NCI-H146 (cell line): ENCODE results near the gene NOL4L.
"Not testable (repeated sequence)": the region's sequence is repeated elsewhere in the genome, so short reads cannot be mapped to it uniquely, and the experiment has no call there.

Experiments used
- DNase-seq: peaks from one replicate; lab custom pipeline; 2025; lab: John Stamatoyannopoulos, UW

Gene NOL4L

DNA sequence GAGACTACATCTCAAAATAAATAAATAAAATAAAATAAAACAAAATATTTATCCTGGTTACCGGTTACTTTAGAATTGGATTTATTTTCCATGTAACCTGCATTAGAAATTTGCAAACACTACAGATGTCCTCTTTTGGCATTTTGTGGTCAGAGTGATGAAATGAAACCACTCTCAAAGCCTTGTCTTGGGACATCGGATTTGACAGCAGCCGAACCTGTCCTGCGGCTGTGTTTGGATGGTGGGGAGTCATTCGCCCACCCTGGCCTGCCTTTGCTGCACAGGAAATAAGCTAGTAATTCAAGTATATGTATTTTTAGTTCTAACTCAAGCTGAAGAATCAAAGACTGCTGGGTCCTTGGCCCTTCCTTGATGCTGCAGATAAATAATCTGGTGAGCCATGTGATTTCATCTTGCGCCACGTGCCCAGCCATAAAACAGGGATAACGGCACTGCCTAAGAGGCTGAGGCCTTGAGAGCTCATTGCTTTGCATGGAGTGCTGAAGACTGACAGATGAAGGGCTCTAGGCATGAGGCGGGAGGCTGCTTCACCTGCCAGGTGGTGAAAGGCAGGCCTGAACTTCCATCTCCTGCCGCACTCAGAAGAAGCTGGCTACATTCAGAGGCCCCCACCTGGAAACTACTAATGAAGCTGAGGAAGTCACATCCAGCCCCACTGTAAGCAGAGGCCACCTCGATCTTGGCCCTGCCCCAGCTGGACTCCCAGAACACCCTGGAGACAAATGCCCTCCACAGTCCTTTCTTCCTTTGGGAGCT, 76.9 kb downstream of the NOL4L start:
- DNase-seq, result no peak

DNA sequence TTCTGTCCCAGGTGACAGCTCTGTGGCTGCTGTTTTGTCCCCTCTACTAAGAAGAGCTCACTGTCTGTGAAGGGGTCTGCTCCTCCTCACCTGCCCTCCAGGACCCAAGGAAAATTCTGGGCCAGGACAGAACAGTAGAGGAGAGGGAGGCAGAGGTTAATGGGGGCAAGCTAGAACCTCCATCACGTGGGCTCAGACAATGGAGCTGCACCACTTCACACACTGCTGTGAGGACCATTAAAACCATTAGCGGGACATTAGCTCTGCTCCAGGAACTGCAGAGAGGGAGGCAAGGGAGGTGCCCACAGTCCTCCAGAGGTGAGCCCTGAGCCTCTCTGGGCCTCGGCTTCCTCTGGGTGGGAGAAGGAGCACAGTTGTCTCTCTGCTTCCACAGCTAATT, 78.4 kb downstream of the NOL4L start:
- no peak for DNase-seq

DNA sequence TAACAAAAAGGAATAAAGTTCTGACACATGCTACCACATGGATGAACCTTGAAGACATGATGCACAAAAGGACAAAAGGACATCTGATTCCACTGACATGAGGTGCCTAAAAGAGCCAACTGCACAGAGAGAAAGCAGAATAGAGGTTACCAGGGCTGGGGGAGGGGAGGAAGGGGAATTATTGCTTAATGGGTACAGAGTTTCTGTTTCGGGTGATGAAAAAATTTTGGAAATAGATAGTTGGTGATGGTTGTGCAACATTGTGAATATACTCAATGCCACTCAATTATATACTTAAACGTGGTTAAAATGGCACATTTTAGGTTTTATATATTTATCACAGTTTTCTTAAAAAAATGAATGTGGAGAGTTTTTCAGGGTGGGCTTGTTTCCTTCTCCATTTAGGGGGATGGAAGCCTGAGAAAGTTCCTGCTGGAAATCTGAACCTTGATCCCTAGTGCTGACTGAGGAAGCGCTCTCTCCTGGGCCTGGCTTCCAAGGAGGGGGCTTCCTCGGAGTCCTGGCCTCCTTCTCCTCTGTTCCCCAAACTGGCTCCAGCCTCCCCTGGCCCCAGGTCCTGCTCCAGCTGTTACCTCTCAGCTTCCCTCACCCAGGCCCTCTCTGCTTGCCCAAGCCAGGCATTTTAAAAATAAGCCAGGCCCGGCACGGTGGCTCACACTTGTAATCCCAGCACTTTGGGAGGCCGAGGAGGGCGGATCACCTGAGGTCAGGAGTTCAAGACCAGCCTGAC, 79.2 kb downstream of the NOL4L start:
- no peak for DNase-seq

DNA sequence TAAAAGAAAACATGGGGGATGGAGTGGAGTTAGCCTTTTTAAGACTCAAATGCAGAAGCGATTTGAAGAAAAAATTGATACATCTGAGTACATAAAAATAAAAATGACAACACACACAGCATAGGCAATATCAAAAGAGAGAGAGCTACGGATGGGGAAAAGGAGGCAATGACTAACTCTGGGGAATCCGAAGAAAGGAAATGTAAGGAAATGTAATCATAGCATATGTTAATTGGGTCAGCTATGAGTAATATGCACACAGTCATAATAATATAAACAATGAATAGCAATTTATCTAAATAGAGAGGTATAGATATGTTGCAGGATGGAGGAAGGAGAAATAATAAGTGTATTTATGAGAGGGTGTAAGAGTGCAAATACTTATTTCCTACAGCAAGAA, 83.4 kb downstream of the NOL4L start:
- DNase-seq, result no peak

DNA sequence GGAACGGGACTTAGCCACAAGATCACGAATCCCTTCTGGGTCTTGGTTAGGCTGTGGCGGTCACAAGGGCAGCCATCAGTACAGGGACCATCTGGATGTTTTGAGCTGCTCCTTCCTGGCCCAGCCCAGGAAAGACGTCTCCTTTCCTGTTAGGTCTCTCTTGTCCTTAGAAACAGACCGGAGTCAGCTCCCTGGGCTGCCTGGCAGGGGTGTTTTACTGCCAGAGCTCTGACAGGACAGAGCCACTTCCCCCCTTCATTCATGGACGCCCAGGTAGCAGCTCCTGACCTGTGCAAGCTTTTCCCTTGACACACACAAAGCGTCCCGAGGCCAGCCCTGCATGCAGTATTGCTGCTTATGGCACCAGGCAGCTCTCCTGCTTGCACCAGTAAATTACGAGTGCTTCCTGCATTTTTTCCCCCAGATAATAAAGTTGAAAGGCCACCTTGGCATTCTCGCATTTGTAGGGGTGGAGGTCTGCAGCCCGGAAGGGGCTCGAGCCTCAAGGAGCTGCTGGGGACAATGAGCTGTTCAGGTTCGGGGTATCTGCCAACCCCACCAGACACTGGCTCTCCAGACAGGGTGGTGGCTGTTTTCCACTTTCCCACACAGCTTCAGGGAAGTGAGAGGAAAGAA, 87.4 kb downstream of the NOL4L start:
- DNase-seq, result no peak

DNA sequence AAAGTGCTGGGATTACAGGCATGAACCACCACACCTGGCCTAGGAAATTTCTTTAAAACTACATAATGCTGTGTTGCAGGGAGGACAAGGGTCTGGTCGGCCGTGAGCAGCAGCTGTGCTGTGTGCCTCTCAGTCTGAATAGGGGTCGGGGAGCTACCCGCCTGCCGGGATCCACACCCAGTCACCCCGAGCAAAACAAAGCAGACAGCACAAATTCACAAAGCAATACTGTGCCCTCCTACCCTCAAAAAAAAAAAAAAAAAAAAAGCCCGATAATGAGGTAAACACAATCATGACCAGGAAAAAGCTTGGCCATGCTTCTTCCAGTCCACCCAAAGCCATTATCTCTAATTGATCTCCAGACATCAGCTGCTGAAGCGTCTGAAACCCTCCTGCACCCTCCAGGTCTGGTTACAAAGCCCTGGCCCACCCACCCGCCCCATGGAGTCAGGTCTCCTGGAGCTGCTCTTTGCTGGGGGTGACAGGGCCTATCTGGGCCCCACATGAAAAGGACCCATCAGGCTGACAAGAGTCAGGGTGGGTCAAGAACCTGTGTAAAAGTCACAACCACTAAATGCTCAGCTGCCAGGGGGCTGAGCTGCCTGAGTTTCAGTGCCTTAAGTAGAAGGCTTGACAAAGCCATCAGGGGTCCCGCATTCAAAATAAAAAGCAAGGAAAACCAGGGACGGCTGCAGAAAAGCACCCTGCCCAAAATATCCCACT, 88.2 kb downstream of the NOL4L start:
- peak; percentile 80 for DNase-seq

DNA sequence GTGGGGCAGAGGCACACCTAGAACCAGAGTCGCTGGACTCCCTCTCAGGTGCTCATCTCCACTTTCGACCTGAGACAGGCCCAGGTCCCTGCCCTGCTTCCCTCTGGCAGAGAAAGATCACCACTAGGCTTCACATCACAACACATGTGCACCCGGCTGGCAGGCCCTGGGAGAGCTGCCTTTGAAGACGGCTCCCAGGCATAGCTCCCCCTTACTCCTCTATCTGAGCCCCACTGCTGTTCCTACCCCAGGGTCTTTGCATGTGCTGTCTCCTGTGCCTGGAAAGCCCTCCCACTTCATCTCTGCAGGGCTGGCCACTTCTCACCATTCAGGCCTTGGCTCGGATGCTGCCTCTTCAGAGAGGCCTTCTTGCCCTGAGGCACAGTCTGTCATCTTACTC, 89.2 kb downstream of the NOL4L start:
- no peak for DNase-seq

DNA sequence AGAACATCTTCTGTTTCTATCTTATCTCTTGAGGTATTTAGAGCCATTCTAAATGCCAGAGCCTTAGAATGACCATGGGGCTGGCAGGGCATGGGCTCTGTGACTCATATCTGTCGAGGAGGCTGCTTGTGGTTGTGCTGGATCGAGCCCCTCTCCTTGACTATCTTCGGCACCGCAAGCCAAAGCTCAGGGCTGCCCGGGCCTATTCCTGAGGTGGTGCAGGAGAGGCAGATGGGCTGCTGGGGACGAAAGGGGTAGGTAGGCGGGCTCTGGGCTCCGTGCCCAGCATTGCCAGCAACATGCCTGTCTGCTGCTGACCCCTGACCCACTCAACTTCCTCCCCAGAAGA, 89.9 kb downstream of the NOL4L start:
- DNase-seq, result no peak

DNA sequence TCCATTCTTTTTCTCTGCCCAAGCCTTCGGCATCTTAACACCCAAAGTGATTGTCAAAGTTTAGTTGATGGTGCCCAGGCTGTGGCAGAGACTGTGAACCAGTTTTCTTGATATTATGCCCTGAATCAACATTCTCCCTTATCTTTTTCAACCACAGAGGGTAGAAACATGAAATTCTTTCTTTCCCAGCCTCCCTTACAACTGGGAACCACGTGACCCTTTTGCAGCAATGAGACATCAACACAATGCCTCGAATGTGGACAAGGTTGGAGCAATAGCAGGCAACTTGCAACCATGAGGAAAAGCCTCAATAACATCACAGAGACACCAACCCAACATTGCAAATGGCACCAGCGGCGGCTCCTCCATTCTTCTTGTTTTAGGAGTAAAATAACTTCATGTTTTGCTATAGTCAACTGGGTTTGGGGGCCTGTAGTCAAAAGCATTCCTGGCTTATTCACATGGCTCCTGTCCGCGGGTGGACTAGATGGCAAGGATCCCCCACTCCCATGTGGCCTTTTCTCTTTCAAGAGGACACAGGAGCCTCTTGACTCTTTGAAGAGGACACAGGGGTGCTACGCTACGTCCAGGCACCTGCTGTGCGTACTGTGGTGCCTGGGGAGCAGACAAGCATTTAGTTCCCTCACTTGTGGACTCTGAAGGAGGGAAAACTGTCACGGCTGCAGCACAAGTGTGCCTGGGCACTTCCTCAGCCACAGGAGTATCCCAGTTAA, 90.5 kb downstream of the NOL4L start:
- DNase-seq, result no peak

DNA sequence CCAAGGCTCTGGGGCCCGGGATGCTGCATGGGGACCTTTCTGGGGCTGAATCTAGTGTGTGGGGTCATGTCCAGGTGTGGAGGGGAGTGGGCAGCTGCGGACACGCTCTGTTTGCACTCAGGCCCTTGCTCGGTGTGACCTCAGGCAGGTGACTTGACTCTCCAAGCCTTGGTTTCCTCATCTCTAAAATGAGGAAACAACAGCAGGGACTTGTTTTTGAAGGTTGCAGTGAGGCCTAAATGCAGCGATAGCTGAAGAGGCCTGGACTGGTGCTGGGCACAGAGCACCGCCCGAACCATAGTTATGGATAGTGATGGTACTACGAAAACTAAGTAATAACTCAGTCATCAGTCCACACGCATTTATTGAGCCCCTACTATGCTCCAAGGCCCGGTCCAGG, 91.8 kb downstream of the NOL4L start:
- no peak for DNase-seq

DNA sequence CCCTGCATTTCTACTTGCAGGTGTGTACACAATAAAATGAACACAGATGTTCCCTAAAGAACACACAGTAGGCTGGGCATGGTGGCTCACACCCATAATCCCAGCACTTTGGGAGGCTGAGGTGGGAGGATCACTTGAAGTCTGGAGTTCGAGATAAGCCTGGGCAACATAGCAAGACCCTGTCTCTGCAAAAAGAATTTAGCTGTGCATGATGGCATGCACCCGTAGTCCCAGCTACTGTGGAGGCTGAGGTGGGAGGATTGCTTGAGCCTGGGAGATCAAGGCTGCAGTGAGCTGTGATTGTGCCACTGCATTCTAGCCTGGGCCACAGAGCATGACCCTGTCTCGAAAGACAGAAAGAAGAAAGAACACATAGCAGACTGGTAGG, 93.4 kb downstream of the NOL4L start:
- not testable (repeated sequence) for DNase-seq

DNA sequence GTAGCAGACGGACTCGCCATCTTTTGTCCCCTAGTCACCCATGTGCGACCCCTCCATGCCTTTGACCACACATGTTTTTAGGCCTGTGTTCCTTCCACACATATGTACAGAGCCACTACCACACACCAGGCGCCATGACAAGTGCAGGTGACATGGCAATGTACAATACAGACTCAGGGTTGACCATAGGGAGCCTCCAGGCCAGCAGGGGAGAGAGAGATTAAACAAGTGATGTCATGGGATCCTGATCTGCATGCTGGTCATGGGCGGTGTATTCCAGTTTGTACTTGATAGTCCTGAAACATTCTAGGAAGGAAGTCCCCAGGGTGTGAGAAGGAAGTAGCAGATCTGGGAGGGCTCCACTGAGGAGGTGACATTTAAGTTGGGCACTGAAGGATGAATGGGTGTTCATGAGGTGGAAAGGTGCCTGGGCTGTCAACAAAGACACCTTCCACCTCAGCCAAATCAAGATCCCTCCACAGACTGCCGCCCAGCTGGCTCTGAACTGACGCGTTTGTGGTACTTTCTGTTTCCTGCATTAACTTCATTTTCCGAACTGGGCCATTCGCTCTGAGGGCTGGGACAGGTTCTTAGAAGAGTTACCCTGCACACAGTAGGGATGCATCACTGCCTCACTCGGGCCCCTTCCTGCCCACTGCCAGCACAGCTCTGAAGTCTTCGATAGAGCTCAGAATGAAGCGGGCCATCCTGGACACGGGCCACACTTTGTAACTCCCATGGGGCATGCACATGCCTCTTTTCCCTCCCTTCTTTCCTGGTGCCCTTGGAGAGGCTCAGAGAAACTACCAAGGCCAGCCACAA, 94.0 kb downstream of the NOL4L start:
- DNase-seq, result peak; percentile 28

DNA sequence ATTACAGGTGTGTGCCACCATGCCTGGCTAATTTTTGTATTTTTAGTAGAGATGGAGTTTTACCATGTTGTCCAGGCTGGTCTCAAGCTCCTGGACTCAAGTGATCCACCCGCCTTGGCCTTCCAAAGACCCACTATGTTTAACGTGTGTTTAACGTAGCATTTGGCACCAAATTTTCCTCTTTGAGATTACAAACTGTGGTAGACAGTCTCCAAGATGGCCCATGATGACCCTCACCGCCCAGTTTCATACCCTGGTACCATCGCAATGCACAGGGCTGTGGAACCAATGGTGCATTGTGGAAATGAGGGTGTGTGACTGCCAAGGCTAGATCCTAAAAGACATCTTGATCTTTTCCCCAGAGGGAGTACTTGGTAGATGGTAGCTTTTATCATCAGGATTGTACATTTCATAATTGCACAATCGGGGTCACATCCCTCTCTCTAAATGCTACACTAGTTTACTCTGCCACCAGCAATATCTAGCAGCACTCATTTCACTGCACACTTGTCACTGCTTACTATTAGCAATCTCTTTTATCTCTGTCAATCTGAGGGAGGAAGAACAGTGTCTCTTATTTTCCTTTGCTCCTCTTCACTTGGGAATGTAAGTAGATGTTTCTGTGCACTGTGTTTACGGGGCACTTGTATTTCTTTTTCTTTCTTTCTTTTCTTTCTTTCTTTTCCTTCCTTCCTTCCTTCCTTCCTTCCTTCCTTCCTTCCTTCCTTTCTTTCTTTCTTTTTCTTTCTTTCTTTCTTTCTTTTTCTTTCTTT, 96.9 kb downstream of the NOL4L start:
- DNase-seq, result no peak

DNA sequence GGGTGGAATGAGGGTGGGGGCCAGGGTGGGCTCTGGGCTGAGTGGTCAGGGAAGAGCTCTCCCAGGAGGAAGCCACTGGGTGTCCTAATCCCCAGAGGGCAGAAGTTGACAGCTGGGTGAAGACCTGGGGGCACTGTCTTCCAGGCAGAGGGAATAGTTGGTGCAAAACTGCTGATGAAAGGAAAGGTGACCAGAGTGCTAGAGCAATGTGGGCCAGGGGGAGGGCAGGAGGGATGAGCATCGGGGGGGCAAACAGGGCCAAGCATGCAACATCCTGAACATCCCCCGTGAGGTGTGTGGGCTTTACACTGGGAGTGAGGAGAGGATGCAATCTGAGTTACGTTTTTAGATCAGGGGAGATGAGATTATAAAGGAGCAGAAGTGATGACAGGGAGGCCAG, 97.8 kb downstream of the NOL4L start:
- DNase-seq, result no peak

DNA sequence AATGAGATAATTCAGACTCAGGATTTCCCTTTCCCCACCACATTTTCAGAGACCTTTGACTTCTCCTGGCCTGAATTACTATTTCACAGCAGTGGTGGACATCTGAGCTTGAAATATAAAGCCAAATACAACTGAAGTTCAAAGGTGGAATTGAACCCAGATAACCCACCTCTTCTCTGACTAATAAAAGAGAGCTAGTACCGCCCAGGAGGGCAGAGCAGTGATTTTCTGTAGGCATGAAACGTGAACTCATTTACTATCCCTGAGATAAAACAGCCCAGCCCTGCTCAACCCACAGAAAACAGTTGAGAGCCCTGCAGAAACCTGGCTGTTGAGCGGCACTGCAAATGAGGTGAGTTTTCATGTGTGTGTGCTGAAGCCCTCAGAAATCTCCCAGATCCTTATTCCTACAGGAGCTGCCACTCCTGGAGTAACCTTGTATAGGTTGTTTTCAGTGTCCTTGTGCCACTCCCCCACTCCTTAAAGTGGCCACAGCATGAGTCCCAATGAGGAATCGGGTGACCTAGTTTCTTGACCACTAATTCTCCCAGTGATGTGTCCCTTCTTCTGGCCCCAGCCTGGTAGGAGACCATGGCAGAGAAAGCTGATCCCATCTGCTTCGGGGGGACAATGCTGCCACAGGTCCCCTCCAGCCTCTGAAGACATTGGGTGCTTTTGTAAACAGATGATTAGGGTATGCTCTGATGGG, 99.2 kb downstream of the NOL4L start:
- DNase-seq, result no peak

DNA sequence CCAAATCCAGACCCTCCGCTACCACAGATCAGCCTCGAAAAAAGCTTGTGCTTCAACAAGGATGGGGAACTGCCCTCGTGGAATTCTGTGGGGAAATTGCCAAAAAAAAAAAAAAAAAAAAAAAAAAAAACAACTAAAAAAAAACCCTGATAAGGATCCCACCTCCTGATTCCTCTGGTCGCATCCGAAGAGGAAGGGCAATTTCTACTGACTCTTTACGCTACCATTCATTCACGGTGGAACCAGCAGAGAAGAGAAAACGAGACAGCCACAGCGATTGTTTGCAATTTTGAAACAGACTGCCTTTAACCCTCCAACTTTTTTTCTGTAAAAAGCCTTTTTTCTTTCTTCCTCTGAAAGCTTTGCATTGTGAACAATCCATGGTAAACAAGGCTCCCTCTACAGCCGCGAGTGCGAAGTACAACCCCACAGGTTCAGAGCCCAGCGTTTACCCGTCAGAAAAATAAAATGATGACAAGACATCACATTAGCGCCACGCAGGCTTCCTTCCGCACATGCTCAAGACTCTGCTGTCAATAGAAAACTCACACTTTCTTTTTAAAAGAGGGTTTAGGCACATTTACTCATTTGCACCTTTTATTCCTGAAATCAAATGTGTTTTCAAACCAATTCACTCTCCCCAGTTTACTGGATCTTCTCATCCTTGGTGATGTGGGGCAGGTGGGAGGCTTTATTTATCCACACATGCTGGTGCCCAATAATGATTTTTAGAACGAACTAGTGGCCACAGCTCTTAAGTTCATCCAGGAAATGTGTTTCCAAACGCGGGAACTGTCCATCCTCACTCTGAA, 100.0 kb downstream of the NOL4L start:
- DNase-seq, result peak; percentile 85

DNA sequence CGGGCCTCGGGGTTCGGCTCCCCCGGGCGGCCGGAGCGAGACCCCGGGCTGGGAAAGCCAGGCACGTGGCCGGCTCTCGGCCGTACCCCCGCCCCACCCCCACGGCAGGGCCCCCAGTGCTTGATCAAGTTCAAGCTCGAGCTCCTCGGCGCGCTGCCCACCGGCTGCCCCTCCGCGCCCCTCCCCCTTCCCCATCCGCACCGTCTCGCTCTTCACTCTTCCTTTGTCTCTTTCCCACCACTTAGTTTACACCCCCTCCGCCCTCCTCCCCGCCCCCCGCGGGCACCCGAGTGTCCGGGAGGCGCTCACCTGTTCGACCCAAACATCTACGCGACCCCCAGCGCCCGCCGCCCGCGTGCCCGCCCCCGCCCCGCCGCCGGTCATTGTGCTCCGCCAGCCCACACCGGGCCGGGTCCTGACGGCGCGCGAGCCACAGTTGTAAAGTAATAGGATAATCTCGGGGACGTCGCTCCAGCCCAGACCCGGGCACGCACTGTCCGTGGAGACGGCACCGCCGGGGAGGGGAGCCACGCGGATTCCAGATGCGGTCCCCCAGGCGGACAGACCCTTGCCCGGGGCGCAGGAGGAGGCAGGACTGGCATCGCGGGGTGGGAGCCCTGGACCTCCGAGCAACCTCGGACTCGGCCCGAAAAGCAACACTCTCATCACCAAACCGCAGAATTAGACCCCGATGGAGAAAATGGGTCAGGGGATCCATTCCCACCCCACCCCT, 100.7 kb downstream of the NOL4L start:
- DNase-seq, result peak; percentile 82
